Measurements from ENCODE around the gene CDK9. TPM values are rescaled to one million over a fixed set of nuclear protein-coding genes. Genes with fewer than 3 reads are reported as not detected.

CDK9 gene
- total RNA-seq, 1 experiment from 2014 or later: 48.7 TPM

DNA sequence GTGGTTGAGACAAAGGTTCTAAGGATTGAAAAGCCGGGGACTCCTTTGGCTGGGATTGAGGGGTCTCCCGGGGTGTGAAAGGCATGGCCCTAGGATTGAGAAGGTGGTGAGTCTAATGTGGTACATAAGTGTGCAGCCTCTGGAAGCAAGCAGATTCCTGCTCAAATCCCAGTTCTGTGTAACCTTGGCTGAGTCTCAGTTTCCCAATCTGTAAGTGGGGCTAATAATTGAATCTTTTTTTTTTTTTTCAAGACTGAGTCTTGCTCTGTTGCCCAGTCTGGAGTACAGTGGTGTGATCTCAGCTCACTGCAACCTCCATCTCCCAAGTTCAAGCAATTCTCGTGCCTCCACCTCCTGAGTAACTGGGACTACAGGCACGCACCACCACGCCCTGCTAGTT, 13.2 kb upstream of the CDK9 start:
- ATAC-seq: no peak
- Histone ChIP-seq H3K27me3 (ENCODE audit: control insufficient read depth, insufficient read depth, low read length) (no peaks in the 10 kb centered on the region), H3K36me3 (ENCODE audit: control insufficient read depth, insufficient read depth, low read length) (no peaks in the 10 kb centered on the region), H3K9me3 (ENCODE audit: control insufficient read depth, insufficient read depth, low read depth, low read length) (no peaks in the 10 kb centered on the region), H3K27ac (ENCODE audit: low read length) (no peak overlapping the region), H3K4me3 (ENCODE audit: low read depth in 2 of 2, low read length in 2 of 2) (no peak overlapping the region), H3K4me1 (ENCODE audit: control insufficient read depth, insufficient read depth, low read length) (no peaks in the 10 kb centered on the region)
- no TSS peak for BruUV-seq (replicated peaks)
- intact Hi-C loops (cut with micrococcal nuclease; ENCODE audit: unreplicated experiment) (no loop called here), in situ Hi-C loops (cut with HindIII; ENCODE audit: low pct_unique_long_range_greater_than_20kb, low sequenced_read_pairs) (no loop called here)
- TF ChIP-seq, protein P1, sequence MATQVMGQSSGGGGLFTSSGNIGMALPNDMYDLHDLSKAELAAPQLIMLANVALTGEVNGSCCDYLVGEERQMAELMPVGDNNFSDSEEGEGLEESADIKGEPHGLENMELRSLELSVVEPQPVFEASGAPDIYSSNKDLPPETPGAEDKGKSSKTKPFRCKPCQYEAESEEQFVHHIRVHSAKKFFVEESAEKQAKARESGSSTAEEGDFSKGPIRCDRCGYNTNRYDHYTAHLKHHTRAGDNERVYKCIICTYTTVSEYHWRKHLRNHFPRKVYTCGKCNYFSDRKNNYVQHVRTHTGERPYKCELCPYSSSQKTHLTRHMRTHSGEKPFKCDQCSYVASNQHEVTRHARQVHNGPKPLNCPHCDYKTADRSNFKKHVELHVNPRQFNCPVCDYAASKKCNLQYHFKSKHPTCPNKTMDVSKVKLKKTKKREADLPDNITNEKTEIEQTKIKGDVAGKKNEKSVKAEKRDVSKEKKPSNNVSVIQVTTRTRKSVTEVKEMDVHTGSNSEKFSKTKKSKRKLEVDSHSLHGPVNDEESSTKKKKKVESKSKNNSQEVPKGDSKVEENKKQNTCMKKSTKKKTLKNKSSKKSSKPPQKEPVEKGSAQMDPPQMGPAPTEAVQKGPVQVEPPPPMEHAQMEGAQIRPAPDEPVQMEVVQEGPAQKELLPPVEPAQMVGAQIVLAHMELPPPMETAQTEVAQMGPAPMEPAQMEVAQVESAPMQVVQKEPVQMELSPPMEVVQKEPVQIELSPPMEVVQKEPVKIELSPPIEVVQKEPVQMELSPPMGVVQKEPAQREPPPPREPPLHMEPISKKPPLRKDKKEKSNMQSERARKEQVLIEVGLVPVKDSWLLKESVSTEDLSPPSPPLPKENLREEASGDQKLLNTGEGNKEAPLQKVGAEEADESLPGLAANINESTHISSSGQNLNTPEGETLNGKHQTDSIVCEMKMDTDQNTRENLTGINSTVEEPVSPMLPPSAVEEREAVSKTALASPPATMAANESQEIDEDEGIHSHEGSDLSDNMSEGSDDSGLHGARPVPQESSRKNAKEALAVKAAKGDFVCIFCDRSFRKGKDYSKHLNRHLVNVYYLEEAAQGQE (IDR thresholded peaks at IDR 0.05; ENCODE audit: insufficient read depth in 1 of 2, low read depth in 2 of 2, low read length in 1 of 2): no peak
- CTCF ChIA-PET: interaction anchor here (1.2 kb wide), 1 partner anchor 38 kb away, joined by 3 read pairs; the partner anchor contains the start of gene TOR2A
- POLR2A ChIA-PET: no interaction called here
- DNase-seq (ENCODE audit: low read depth, low spot score): no peak

DNA sequence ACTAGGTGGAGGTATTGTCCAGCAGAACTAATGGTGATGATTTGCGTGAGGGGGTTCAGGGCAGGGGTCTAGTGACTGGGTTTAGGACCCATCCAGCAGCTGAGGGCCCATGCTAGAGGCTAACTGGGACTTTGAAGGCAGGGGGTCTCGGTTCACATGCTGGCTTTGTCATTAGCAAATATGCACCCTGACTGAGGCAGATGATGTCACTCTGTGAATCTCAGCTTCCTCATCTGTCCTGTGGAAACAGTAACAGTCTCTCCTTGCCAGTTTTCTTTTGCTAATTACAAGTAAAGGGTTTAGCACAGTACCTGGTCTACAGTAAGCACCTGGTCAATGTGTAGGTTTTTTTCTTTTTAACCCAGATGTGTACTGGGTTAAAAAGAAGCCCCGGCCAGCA, 12.6 kb upstream of the CDK9 start:
- CTCF ChIA-PET: interaction anchor here (0.7 kb wide), 1 partner anchor 8 kb away, joined by 4 read pairs; no protein-coding TSS in a partner anchor
- BruUV-seq (replicated peaks): no TSS peak
- intact Hi-C loops (cut with micrococcal nuclease; ENCODE audit: unreplicated experiment): no loop called here
- Histone ChIP-seq H3K9me3 (ENCODE audit: control insufficient read depth, insufficient read depth, low read depth, low read length) (no peaks in the 10 kb centered on the region), H3K4me1 (ENCODE audit: control insufficient read depth, insufficient read depth, low read length) (no peaks in the 10 kb centered on the region), H3K36me3 (ENCODE audit: control insufficient read depth, insufficient read depth, low read length) (no peaks in the 10 kb centered on the region), H3K27me3 (ENCODE audit: control insufficient read depth, insufficient read depth, low read length) (no peaks in the 10 kb centered on the region), H3K27ac (ENCODE audit: low read length) (no peak overlapping the region), H3K4me3 (ENCODE audit: low read depth in 2 of 2, low read length in 2 of 2) (no peak overlapping the region)
- in situ Hi-C loops (cut with HindIII; ENCODE audit: low pct_unique_long_range_greater_than_20kb, low sequenced_read_pairs): no loop called here
- DNase-seq (ENCODE audit: low read depth, low spot score) (no peak), ATAC-seq (no peak)
- POLR2A ChIA-PET: no interaction called here
- TF ChIP-seq, protein P1 (IDR thresholded peaks at IDR 0.05; ENCODE audit: insufficient read depth in 1 of 2, low read depth in 2 of 2, low read length in 1 of 2): no peak
- TF ChIP-seq POLR2AphosphoS5 (IDR thresholded peaks at IDR 0.05; ENCODE audit: low read depth, low read length) (no peak), SIN3A (IDR thresholded peaks at IDR 0.05; ENCODE audit: borderline replicate concordance, insufficient read depth, low read depth, low read length) (no peak), TCF7L2 (IDR thresholded peaks at IDR 0.05; ENCODE audit: low read depth, low read length) (no peak)
- TF ChIP-seq, protein P2, sequence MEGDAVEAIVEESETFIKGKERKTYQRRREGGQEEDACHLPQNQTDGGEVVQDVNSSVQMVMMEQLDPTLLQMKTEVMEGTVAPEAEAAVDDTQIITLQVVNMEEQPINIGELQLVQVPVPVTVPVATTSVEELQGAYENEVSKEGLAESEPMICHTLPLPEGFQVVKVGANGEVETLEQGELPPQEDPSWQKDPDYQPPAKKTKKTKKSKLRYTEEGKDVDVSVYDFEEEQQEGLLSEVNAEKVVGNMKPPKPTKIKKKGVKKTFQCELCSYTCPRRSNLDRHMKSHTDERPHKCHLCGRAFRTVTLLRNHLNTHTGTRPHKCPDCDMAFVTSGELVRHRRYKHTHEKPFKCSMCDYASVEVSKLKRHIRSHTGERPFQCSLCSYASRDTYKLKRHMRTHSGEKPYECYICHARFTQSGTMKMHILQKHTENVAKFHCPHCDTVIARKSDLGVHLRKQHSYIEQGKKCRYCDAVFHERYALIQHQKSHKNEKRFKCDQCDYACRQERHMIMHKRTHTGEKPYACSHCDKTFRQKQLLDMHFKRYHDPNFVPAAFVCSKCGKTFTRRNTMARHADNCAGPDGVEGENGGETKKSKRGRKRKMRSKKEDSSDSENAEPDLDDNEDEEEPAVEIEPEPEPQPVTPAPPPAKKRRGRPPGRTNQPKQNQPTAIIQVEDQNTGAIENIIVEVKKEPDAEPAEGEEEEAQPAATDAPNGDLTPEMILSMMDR (IDR thresholded peaks at IDR 0.05): no peak
